ENCODE data around the gene GORASP2.
"Not testable (repeated sequence)": the region's sequence is repeated elsewhere in the genome, so short reads cannot be mapped to it uniquely, and the experiment has no call there.

GORASP2 gene

GRCh38 chr2:170905864-170906263 is 23.2 kb upstream of the GORASP2 start:
- Mint-ChIP-seq H3K4me3 (no peak overlapping the region), H3K36me3 (peaks cover 2% of the 10 kb centered on the region), H3K27me3 (peaks cover 15% of the 10 kb centered on the region), H3K27ac (no peak overlapping the region), H3K9me3 (peaks cover 14% of the 10 kb centered on the region), H3K4me1 (no peaks in the 10 kb centered on the region)
- CTCF ChIA-PET: no interaction called here
- DNase-seq: no peak

DNA sequence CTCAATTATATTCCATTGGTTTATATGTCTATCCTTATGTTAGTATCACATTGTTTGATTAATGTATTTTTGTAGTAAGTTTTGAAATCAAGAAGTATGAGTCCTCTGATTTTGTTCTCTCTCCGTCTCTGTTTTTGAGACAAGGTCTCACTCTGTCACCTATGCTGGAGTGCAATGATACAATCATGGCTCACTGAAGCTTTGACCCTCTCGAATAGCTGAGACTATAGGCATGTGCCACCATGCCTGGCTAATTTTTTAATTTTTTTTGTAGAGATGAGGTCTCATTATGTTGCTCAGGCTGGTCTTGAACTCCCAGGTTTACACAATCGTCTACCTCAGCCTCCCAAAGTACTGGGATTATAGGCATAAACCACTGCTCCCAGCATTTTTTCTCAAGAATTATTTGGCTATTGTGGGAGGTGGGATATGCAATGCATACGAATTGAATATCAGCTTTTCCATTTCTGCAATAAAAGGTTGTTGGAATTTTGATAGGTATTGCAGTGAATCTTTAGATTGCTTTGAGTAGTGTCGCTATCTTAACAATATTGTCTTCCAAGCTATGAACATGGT is 17.7 kb upstream of the GORASP2 start:
- Mint-ChIP-seq H3K36me3 (peaks cover 4% of the 10 kb centered on the region), H3K4me3 (no peak overlapping the region), H3K27me3 (no peaks in the 10 kb centered on the region), H3K9me3 (peaks cover 37% of the 10 kb centered on the region), H3K27ac (no peak overlapping the region), H3K4me1 (no peaks in the 10 kb centered on the region)
- DNase-seq: no peak
- CTCF ChIA-PET: no interaction called here

- H3K9me3 Mint-ChIP-seq: peaks cover 47% of the 10 kb centered on the region
- H3K4me1 Mint-ChIP-seq, CTCF ChIA-PET, H3K4me3 Mint-ChIP-seq, H3K36me3 Mint-ChIP-seq, H3K27me3 Mint-ChIP-seq, DNase-seq, H3K27ac Mint-ChIP-seq: not testable (repeated sequence)
Measured at GRCh38 chr2:170914994-170915666, 13.9 kb upstream of the GORASP2 start.

GRCh38 chr2:170917219-170917913 is 11.7 kb upstream of the GORASP2 start:
- CTCF ChIA-PET: interaction anchor here (2.1 kb wide), 1 partner anchor 11 kb away, joined by 6 read pairs; the partner anchor contains the start of gene GORASP2

GRCh38 chr2:170917957-170918356 is 11.1 kb upstream of the GORASP2 start:
- no peak overlapping the region for H3K27ac Mint-ChIP-seq
- CTCF ChIA-PET: interaction anchor here (2.1 kb wide), 1 partner anchor 11 kb away, joined by 6 read pairs; the partner anchor contains the start of gene GORASP2
- peaks cover 28% of the 10 kb centered on the region for H3K9me3 Mint-ChIP-seq

More at GRCh38 chr2:170917219-170917913, 11.7 kb upstream of the GORASP2 start:
- H3K27ac Mint-ChIP-seq: no peak overlapping the region
- H3K36me3 Mint-ChIP-seq: peaks cover 5% of the 10 kb centered on the region
- no peak for DNase-seq
- H3K4me3 Mint-ChIP-seq: no peak overlapping the region
- no peaks in the 10 kb centered on the region for H3K27me3 Mint-ChIP-seq
- no peaks in the 10 kb centered on the region for H3K4me1 Mint-ChIP-seq
- H3K9me3 Mint-ChIP-seq: peaks cover 31% of the 10 kb centered on the region

GRCh38 chr2:170921873-170922272 is 7.2 kb upstream of the GORASP2 start:
- H3K9me3 Mint-ChIP-seq: peaks cover 22% of the 10 kb centered on the region
- H3K36me3 Mint-ChIP-seq: peaks cover 13% of the 10 kb centered on the region
- H3K4me3 Mint-ChIP-seq, H3K4me1 Mint-ChIP-seq, H3K27ac Mint-ChIP-seq, H3K27me3 Mint-ChIP-seq, DNase-seq: not testable (repeated sequence)
- CTCF ChIA-PET: interaction anchor here (0.6 kb wide), 1 partner anchor 1292 kb away, joined by 3 read pairs; no protein-coding TSS in a partner anchor

More at GRCh38 chr2:170917957-170918356, 11.1 kb upstream of the GORASP2 start:
- no peak for DNase-seq
- no peaks in the 10 kb centered on the region for H3K4me1 Mint-ChIP-seq
- H3K4me3 Mint-ChIP-seq: no peak overlapping the region
- H3K27me3 Mint-ChIP-seq: no peaks in the 10 kb centered on the region
- peaks cover 4% of the 10 kb centered on the region for H3K36me3 Mint-ChIP-seq

GRCh38 chr2:170922634-170923494 is 6.2 kb upstream of the GORASP2 start:
- Mint-ChIP-seq H3K4me1 (peaks cover 6% of the 10 kb centered on the region), H3K27ac (no peak overlapping the region), H3K36me3 (peaks cover 15% of the 10 kb centered on the region), H3K4me3 (no peak overlapping the region), H3K27me3 (peaks cover 6% of the 10 kb centered on the region), H3K9me3 (peaks cover 19% of the 10 kb centered on the region)
- DNase-seq: no peak
- CTCF ChIA-PET: interaction anchor here (0.6 to 1.1 kb wide), 2 partner anchors 9 to 1293 kb away, joined by 3 read pairs; no protein-coding TSS in a partner anchor

- CTCF ChIA-PET: interaction anchor here (1.1 kb wide), 1 partner anchor 10 kb away, joined by 3 read pairs; no protein-coding TSS in a partner anchor
- peaks cover 6% of the 10 kb centered on the region for H3K27me3 Mint-ChIP-seq
- DNase-seq: no peak
Measured at GRCh38 chr2:170923799-170924198, 5.3 kb upstream of the GORASP2 start.

DNA sequence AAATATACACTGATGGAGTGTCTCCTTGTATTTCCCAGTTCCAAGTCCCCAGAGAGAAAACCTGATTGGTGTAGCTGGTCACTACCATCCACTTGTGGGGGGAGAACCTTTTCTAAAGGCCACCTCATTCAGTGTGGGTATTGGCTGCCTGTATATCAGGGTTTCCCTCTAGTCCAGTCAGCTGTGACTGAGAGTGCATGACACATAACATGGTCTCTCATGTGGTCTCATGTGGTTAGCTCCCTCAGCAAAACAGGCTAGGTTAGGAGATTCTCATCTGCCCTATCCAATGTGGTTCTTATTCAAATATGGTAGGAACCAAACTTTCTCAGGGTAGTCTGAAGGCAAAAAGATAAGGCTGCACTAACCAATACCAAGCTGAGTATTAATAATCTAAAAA is 4.1 kb upstream of the GORASP2 start:
- H3K27ac Mint-ChIP-seq: no peak overlapping the region
- CTCF ChIA-PET: no interaction called here
- DNase-seq: no peak

More at GRCh38 chr2:170923799-170924198, 5.3 kb upstream of the GORASP2 start:
- Mint-ChIP-seq H3K4me3 (no peak overlapping the region), H3K36me3 (peaks cover 15% of the 10 kb centered on the region), H3K27ac (no peak overlapping the region), H3K9me3 (peaks cover 21% of the 10 kb centered on the region), H3K4me1 (peaks cover 14% of the 10 kb centered on the region)

GRCh38 chr2:170925923-170926322 is 3.1 kb upstream of the GORASP2 start:
- no peak for DNase-seq
- no peak overlapping the region for H3K27ac Mint-ChIP-seq
- CTCF ChIA-PET: no interaction called here
- peaks cover 6% of the 10 kb centered on the region for H3K27me3 Mint-ChIP-seq
- peaks cover 21% of the 10 kb centered on the region for H3K4me1 Mint-ChIP-seq
- H3K9me3 Mint-ChIP-seq: peaks cover 18% of the 10 kb centered on the region
- H3K36me3 Mint-ChIP-seq: peaks cover 18% of the 10 kb centered on the region
- no peak overlapping the region for H3K4me3 Mint-ChIP-seq

More for the DNA sequence above, 4.1 kb upstream of the GORASP2 start:
- Mint-ChIP-seq H3K36me3 (peaks cover 16% of the 10 kb centered on the region), H3K27me3 (peaks cover 6% of the 10 kb centered on the region), H3K9me3 (peaks cover 18% of the 10 kb centered on the region), H3K4me1 (peaks cover 14% of the 10 kb centered on the region), H3K4me3 (no peak overlapping the region)

DNA sequence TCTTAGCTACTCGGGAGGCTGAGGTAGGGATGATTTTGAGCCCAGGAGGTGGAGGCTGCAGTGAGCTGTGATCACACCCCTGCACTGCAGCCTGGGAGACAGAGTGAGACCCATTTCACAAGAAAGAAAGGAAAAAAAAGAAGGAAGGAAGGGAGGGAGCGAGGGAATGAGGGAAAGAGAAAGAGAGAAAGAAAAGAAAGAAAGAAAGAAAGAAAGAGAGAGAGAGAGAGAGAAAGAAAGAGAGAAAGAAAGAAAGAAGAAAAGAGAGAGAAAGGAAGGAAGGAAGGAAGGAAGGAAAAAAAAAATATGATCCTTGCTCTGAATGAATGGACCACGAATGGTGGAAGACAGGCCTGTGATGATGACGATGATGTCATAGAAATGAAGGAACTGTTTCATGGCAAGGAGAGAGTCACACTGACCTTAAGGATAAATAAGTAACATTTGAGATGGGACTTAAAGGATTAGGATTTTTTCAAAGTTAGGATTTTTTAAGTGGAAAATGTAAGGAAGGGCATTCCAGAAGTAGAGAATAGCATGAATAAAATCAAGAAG is 2.2 kb upstream of the GORASP2 start:
- H3K9me3 Mint-ChIP-seq: peaks cover 18% of the 10 kb centered on the region
- peaks cover 26% of the 10 kb centered on the region for H3K4me1 Mint-ChIP-seq
- no peak overlapping the region for H3K4me3 Mint-ChIP-seq
- DNase-seq: no peak
- H3K27ac Mint-ChIP-seq: no peak overlapping the region
- CTCF ChIA-PET: interaction anchor here (0.5 kb wide), 1 partner anchor 271 kb away, joined by 3 read pairs; no protein-coding TSS in a partner anchor
- H3K36me3 Mint-ChIP-seq: peaks cover 18% of the 10 kb centered on the region
- peaks cover 6% of the 10 kb centered on the region for H3K27me3 Mint-ChIP-seq

- CTCF ChIA-PET: interaction anchor here (0.5 to 4.0 kb wide), 27 partner anchors 8 to 1185 kb away, joined by 3 to 15 read pairs (median 5); partner anchors contain the start of genes CYBRD1, DCAF17, METTL8 and TLK1
- no peak for DNase-seq
- H3K27me3 Mint-ChIP-seq: peaks cover 6% of the 10 kb centered on the region
- H3K36me3 Mint-ChIP-seq: peaks cover 21% of the 10 kb centered on the region
- H3K27ac Mint-ChIP-seq: peak overlapping the region; percentile 97
- peaks cover 18% of the 10 kb centered on the region for H3K9me3 Mint-ChIP-seq
- peak overlapping the region; percentile 94 for H3K4me3 Mint-ChIP-seq
- H3K4me1 Mint-ChIP-seq: peaks cover 34% of the 10 kb centered on the region
Measured at GRCh38 chr2:170928036-170928823, 823 bp upstream of the GORASP2 start.

DNA sequence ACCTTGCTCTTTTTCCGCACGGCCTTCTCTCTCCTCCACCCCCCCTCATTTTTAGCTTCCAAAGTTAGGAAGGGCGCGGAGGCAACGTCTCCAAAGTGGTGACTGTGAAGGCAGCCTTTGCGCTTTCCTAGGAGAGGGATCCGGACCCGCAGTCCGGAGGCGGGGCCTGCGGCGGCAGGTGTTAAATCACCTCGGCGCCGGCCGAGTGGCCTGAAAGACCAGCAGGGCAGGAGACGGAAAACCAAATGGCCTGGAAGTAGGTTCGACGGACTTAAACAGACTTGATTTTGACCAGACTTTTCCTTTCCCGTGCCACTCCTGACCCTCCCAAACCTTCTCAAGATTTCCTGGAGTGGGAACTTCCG is 615 bp downstream of the GORASP2 start:
- H3K4me1 Mint-ChIP-seq: peaks cover 43% of the 10 kb centered on the region
- CTCF ChIA-PET: interaction anchor here (0.9 to 4.0 kb wide), 14 partner anchors 14 to 504 kb away, joined by 3 to 15 read pairs (median 7); partner anchors contain the start of genes DCAF17, METTL8 and TLK1

More for the DNA sequence above, 615 bp downstream of the GORASP2 start:
- Mint-ChIP-seq H3K27ac (peak overlapping the region; percentile 97), H3K4me3 (peak overlapping the region; percentile 94), H3K9me3 (peaks cover 11% of the 10 kb centered on the region), H3K36me3 (peaks cover 26% of the 10 kb centered on the region), H3K27me3 (peaks cover 6% of the 10 kb centered on the region)
- peak; percentile 54 for DNase-seq

All from activated naive CD4-positive, alpha-beta T cell treated with anti-CD3 and anti-CD28 coated beads, Interleukin-2, amount 10 ng/mL, durations not matched to agents 7 days and 5 days (primary cell).